ENCODE measurements around the gene BLID. TPM values are rescaled to one million over a fixed set of nuclear protein-coding genes. Genes with fewer than 3 reads are reported as not detected.

BLID gene
- total RNA-seq, 1 experiment from 2014 or later: 2.0 TPM

GRCh38 chr11:122146475-122146874 is 30.5 kb upstream of the BLID start:
- peak in 1 of 2 experiments; percentile 77 for DNase-seq
- Histone ChIP-seq H3K4me1 (replicated peaks; ENCODE audit: insufficient read depth) (peaks cover 22% of the 10 kb centered on the region), H3F3A (ENCODE audit: insufficient read depth, low read depth) (peaks cover 16% of the 10 kb centered on the region; the same call in 1 of the 2 replicates), H3K9me3 (ENCODE audit: insufficient read depth, low read depth) (peaks cover 3% of the 10 kb centered on the region), H3K4me3 (no peak overlapping the region), H3K79me2 (ENCODE audit: low read depth) (peaks cover 10% of the 10 kb centered on the region; the same call in 1 of the 2 replicates), H3K27me3 (ENCODE audit: insufficient read depth, low read depth) (no peaks in the 10 kb centered on the region), H3K9me2 (ENCODE audit: insufficient read depth) (no peaks in the 10 kb centered on the region), H2AFZ (no peak overlapping the region), H3K27ac (no peak overlapping the region), H4K20me1 (ENCODE audit: insufficient read depth) (no peaks in the 10 kb centered on the region), H3K4me2 (no peak overlapping the region), H3K36me3 (ENCODE audit: low read depth) (peaks cover 21% of the 10 kb centered on the region)
- intact Hi-C loops (cut with micrococcal nuclease; ENCODE audit: unreplicated experiment): no loop called here
- BruUV-seq (replicated peaks): no TSS peak
- no peak for TF ChIP-seq EZH2 (IDR thresholded peaks at IDR 0.05; ENCODE audit: low read depth)
- TF ChIP-seq CTCF (conservative IDR thresholded peaks at IDR 0.05): no peak
- ChIA-PET CTCF (no interaction called here), POLR2A (ENCODE audit: unreplicated experiment) (no interaction called here)

- ChIA-PET CTCF (no interaction called here), POLR2A (ENCODE audit: unreplicated experiment) (no interaction called here)
- H3K27ac ChIP-seq: no peak overlapping the region
These were observed 29.8 kb upstream of the BLID start for GRCh38 chr11:122145715-122146274.

GRCh38 chr11:122144752-122145151 is 28.7 kb upstream of the BLID start:
- no peaks in the 10 kb centered on the region for H3K79me2 ChIP-seq (ENCODE audit: low read depth)
- intact Hi-C loops (cut with micrococcal nuclease; ENCODE audit: unreplicated experiment): no loop called here
- peaks cover 35% of the 10 kb centered on the region for H3K4me1 ChIP-seq (replicated peaks; ENCODE audit: insufficient read depth)

More at GRCh38 chr11:122145715-122146274, 29.8 kb upstream of the BLID start:
- BruUV-seq (replicated peaks): TSS peak; percentile 20
- H3K9me2 ChIP-seq (ENCODE audit: insufficient read depth): no peaks in the 10 kb centered on the region
- H4K20me1 ChIP-seq (ENCODE audit: insufficient read depth): no peaks in the 10 kb centered on the region
- H2AFZ ChIP-seq: no peak overlapping the region
- H3K4me2 ChIP-seq: no peak overlapping the region
- no peaks in the 10 kb centered on the region for H3K27me3 ChIP-seq (ENCODE audit: insufficient read depth, low read depth)
- TF ChIP-seq EZH2 (IDR thresholded peaks at IDR 0.05; ENCODE audit: low read depth): no peak
- no peak for TF ChIP-seq CTCF (conservative IDR thresholded peaks at IDR 0.05)
- H3F3A ChIP-seq (ENCODE audit: insufficient read depth, low read depth): peaks cover 16% of the 10 kb centered on the region; the same call in 1 of the 2 replicates
- H3K36me3 ChIP-seq (ENCODE audit: low read depth): peaks cover 21% of the 10 kb centered on the region
- no peak overlapping the region for H3K4me3 ChIP-seq
- peaks cover 9% of the 10 kb centered on the region; the same call in 1 of the 2 replicates for H3K79me2 ChIP-seq (ENCODE audit: low read depth)
- DNase-seq: no peak
- peaks cover 26% of the 10 kb centered on the region for H3K4me1 ChIP-seq (replicated peaks; ENCODE audit: insufficient read depth)
- H3K9me3 ChIP-seq (ENCODE audit: insufficient read depth, low read depth): peaks cover 3% of the 10 kb centered on the region
- intact Hi-C loops (cut with micrococcal nuclease; ENCODE audit: unreplicated experiment): no loop called here

More at GRCh38 chr11:122144752-122145151, 28.7 kb upstream of the BLID start:
- H3K36me3 ChIP-seq (ENCODE audit: low read depth): peaks cover 21% of the 10 kb centered on the region
- H3F3A ChIP-seq (ENCODE audit: insufficient read depth, low read depth): peaks cover 22% of the 10 kb centered on the region
- CTCF ChIA-PET: no interaction called here
- no peaks in the 10 kb centered on the region for H4K20me1 ChIP-seq (ENCODE audit: insufficient read depth)
- POLR2A ChIA-PET (ENCODE audit: unreplicated experiment): no interaction called here
- TF ChIP-seq EZH2 (IDR thresholded peaks at IDR 0.05; ENCODE audit: low read depth): no peak
- TF ChIP-seq CTCF (conservative IDR thresholded peaks at IDR 0.05): no peak
- no peak overlapping the region for H2AFZ ChIP-seq
- no peaks in the 10 kb centered on the region for H3K27me3 ChIP-seq (ENCODE audit: insufficient read depth, low read depth)
- H3K4me3 ChIP-seq: no peak overlapping the region
- BruUV-seq (replicated peaks): no TSS peak
- H3K4me2 ChIP-seq: no peak overlapping the region
- H3K9me2 ChIP-seq (ENCODE audit: insufficient read depth): no peaks in the 10 kb centered on the region
- H3K27ac ChIP-seq: no peak overlapping the region
- no peak for DNase-seq
- peaks cover 3% of the 10 kb centered on the region for H3K9me3 ChIP-seq (ENCODE audit: insufficient read depth, low read depth)

All from PC-9 (cell line).